HG03439 (cell line): Measurements from ENCODE around the gene SEL1L3.

Experiments
- ATAC-seq: cut with Tn5 transposase; IDR thresholded peaks from one replicate; pipeline ENCODE4 v1.9.1; 2021; ENCODE audit warnings: mild to moderate bottlenecking, moderate library complexity; ENCODE audit not compliant: unreplicated experiment

SEL1L3 gene

DNA sequence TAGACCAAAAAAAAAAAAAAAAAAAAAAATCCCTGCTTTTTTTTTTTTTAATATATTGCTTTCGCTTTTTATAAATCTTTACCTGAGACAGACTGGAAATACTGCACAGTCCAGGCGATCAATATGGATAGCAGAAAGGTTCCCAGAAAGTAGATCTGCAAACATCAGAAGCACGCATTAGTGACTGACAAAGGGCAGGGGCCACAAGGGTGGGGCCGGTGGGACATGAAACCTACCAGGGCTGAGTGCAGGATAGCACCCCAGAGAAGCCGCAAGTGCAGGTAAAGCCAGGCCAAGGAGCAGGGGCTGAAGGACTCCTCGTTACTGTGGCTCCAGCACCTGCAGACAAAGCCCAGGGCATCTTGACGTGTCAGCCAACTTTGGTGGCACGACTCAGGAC, 105.3 kb downstream of the SEL1L3 start:
- ATAC-seq, result no peak

DNA sequence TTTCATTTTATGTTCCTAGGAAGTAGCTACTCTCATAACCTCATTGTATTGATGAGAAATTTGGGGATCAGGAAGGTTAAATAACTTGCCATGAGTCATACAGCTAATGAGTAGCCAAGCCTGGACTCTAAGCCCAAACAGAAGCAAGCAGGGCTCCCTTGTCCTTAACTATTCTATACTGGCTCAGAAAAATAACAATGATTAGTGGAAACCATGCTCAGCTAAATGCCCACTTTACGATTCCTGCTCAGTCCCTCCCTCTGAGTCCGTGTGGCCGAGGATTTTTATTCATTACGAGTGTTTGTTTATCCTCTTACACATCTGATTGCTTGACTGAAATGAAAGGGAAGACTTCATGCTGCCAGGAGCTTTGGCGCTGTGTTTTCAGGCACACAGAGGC, 106.3 kb downstream of the SEL1L3 start:
- ATAC-seq, result no peak

DNA sequence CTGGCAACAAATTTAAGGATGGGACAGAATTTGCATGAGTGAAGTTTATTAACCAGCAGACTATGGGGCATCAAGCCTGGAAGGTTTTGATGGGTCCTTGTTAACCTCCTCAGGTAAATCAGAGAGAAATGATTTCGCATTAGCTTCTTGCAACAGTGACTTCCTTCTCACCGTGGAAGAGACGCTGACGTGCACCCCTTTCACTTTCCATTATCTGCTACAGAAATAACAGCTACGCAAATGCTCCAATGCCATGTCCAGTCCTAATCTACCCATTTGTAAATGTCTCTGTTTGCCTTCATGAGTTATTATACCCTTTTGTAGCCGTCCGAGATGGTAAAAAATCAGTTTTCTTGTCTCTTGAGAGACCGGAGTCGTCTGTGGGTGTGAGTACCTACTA, 106.9 kb downstream of the SEL1L3 start:
- peak; percentile 70 for ATAC-seq

DNA sequence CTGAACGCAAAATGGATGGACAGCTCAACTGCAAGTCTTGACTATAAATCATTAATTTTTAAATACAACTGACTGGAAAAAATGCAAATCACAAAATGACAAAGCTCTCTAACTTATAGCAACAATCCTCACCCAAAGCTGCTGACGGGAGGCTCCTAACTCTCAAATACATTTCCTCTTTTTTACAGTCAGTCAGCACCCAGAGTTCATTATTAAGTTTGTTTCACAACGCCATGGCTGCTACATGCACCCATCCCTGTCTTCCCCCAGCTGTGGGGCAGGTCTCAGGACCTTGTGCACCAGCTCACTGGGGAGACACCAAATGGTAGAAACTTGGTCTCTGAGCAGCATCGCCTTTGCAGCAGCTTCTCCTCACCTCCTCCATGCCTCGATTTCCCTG, 109.5 kb downstream of the SEL1L3 start:
- ATAC-seq, result no peak

DNA sequence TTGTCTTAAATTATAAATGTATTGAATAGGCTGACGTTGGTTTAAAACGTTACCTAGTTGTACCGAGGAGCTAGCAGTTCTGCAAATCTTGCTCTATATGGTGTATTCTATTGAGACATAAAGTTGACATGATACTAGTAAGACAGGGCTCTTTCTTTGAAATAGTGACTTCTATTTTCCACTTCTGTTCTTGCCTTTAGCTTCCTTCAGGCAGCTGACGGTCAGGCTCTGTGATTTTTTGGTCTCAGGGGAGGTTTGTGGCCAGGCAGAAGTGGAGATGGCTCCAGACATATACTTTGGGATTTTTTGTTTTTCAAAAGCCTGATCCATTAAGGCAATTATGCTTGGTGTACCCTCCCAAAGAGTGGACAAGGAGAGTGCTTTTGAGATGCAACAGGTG, 111.9 kb downstream of the SEL1L3 start:
- ATAC-seq, result no peak

DNA sequence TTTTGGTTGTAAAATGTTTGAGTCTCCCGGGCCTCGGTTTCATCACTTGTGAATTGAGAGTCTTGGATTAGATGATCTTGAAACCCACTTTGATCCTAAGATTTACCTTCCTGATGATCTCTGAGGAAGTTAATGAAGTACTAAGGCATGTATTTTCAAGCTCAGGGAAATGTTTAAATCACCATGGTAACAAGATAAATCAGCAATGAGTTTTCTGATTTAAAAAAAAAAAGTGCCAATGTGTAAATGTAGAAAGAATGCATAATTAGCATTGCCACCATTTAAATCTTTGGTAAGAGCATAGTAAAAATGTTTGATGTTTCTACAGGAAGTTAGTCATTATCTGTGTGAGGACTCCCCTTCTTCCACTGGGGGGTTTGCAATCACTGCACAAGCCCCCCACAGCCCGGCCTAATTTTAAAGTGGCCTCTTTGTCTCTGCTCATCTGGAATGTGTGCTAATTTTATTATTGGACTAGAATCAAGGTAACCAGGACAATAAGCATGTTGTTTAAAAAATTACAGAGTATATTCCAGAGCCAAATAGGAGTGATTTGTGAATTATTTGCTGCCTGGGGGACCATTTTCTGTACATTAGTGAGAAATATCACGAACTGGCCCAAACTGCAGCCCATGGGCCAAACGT, 113.5 kb downstream of the SEL1L3 start:
- ATAC-seq, result no peak

DNA sequence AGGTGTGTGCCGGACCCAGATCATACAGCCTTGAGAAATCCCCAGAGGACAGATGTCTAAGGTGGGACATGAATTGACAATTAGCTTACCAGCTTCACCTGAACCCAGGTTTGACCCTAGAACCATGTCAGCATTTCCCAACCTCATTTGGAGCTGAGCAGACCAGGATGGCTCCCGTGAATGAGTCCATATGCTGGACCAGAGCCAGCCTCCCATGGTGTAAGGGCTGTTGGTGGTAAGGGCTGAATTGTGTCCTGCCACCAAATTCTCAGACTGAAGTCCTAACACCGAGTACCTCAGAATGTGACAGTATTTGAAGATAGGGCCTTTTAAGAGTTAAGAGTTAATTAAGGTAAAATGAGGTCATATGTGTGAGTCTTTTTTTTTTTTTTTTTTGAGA, 118.8 kb downstream of the SEL1L3 start:
- no peak for ATAC-seq

DNA sequence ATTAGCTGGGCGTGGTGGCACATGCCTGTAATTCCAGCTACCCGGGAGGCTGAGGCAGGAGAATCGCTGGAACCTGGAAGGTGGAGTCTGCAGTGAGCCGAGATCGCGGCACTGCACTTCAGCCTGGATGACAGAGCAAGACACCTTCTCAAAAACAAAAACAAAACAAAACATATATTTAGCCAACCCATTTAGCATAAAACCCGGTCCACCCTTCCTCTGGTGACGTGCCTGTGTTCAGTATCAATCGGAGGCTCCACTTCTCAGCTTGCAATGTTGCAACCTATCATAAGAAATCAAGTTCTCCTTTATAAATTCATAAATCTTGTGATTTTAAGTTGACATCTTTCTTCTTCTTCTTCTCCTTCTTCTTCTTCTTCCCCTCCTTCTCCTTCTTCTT, 133.2 kb downstream of the SEL1L3 start:
- no peak for ATAC-seq

DNA sequence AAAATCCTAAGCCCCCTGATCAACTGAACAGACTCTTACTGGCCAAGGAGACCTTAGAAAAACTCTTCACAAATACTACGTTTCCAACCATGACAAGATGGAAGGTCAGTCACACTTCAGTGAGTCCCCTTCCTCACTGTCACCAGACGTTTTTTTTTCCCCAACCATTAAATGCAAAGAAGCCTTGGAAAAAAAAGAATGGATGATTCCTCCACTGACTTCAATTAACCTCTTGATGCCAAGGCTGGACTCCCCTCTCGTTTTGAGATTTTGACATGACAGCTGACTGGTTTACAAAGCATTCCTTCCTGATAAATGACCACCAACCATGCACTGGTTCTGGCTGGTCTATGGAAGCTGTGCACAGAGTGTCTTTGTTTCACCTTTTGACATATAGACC, 133.9 kb downstream of the SEL1L3 start:
- no peak for ATAC-seq

DNA sequence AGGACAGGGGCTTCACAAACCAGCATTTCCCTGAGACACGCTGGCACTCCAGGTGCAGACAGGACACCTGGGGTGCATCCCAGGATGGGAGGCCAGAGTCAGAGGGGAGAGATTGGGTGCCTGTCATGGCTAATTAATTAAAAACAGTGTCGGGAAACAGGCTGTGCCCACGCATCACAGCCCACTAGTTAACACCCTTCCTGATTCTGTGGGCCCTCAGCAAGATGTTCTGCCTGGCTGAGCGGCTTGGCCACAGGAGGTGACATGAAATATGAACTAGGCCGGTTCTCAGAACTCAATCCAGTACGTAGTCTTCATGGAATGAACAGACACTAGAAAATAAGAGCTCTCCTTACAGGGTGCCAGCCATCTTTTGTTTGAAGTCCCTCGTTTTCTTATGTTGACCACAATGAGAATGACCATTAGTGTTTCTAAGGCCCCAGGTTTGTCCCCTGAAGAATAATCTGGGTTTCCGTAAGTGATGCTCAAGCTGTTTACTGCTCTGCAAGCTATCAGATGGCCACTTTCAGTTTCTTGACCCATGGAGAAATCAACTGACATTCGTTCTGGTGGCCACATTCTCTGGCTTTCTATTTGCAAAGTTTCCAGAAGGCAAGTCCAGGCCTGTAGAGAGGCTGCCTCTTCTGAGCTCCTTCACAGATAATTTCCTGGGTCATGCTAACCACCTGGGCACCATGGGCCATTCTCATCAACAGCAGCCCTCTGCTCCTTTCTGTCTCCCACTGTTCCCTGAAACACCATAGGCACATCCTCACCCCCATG, 134.9 kb downstream of the SEL1L3 start:
- peak; percentile 77 for ATAC-seq

DNA sequence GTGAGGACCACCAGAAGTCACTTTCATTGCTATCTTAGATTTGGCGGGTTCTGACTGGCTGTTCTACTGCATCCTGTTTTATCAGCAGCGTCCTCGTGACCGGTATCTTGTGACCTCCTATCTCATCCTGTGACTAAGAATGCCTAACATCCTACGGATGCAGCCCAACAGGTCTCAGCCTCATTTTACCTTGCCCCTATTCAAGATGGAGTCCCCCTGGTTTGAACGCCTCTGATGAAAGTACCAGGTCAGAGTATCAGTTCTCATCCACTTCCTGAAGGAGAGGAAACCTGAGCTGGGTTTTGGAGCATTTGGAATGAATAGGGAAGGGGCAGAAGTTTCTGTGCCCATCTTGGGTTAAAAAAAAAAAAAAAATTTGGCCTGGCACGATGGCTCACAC, 136.9 kb downstream of the SEL1L3 start:
- no peak for ATAC-seq

DNA sequence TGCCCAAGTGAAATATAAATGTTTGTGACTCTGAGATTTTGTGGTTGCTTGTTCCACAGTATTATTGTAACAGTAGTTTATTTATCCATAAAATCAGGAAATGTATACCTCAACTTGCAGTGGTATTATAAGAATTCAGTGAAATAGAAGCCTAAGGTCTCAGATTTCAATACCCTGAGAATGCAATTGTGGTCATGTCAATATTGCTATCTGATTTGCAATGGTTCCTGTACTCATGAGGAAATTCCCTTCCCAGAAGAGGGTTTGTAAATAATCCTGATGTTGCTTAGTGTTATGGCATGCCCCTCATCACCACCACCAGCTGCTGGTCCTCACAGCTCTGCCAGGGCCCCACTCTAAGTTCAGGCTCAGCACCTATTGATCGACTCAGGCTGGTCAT, 139.4 kb downstream of the SEL1L3 start:
- no peak for ATAC-seq

DNA sequence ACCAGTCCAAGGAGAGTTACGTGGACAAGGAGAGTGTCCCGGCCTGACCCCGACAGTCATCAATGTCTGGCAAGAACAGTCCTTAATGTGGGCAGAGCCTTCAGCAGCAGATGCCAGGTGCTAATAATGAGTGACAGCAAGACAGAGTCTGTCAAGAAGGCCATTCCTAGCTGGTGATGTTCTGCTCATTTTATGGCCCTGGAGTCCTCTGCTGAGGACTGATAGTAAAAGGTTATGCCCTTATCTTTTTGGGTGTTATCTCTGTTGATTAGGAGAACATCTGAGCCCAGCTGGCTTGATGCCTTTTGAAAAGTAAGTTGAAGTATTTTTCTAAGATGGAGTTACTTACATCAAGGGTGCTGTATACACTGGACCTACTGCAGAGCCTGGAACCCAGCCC, 139.8 kb downstream of the SEL1L3 start:
- ATAC-seq, result no peak

DNA sequence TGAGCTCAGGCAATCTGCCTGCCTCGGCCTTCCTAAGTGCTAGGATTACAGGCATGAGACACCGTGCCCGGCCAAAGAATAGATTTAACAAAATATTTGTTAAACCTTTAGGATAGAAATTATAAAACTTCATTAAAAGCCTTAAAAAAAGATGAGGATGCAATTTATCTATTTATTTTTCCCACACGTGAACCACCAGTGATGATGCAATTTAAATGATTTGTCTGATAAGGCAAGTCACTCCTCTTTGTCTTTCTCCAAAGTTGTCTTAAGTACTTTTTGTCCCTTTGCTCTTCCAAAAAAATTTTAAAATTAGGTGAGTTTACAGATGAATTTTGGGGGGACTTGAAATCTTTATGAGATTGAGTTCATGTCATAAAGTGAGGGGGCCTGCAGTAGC, 149.0 kb downstream of the SEL1L3 start:
- no peak for ATAC-seq

DNA sequence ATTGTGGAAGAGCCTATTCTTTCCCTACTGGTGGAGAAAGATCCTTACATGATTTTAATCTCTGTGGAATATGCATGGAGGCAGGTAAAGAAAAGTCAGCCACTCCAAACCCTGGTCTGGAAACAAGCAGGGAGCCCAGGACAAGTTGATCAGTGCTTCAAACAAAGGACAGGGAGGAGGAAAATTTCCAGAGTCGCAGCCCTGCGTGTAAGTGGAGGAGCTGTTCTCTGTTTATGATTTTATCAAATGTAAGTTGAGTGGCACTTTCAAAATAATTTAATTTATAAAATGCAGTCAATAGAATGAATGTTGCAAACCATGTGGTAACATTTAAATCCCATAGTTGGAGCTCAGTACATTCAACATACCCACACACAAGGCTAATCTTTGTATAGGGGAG, 150.2 kb downstream of the SEL1L3 start:
- no peak for ATAC-seq

DNA sequence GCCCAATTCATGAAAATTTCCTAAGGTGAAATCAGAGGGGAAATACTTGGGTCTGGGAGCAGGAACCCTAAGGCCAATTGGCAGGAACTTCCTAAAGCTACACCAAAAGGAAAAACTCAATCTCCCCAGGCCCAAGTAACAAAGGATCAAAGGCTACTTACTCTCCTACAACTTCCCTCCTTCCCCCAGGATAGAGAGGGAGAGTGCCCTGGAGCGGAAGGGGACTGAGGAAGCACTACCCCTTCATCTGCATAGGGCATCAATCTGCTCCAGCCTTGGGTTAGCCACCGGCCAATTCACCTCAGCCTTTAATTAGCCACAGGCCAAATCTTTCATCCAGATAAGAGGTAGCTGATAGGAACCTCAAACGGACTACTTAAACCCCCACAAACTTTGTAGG, 152.2 kb downstream of the SEL1L3 start:
- ATAC-seq, result no peak

DNA sequence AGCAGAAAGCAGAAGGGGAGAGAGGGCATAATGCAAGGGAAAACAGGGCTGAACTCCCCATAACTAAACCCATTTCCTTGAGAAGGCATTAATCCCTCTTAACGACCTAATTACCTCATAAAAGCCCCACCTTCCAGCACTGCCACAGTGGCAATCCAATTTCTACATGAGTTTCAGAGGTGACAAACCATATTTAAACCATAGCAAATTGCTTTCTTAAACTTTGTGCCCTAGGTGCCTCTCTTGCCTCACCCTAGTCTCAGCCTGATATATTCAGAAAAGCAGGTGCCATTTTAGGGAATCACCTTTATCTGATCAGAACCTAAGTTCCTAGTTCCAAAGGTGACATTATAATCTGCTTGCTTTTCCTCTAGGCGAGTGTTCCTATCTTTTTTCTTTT, 158.3 kb downstream of the SEL1L3 start:
- ATAC-seq, result no peak

DNA sequence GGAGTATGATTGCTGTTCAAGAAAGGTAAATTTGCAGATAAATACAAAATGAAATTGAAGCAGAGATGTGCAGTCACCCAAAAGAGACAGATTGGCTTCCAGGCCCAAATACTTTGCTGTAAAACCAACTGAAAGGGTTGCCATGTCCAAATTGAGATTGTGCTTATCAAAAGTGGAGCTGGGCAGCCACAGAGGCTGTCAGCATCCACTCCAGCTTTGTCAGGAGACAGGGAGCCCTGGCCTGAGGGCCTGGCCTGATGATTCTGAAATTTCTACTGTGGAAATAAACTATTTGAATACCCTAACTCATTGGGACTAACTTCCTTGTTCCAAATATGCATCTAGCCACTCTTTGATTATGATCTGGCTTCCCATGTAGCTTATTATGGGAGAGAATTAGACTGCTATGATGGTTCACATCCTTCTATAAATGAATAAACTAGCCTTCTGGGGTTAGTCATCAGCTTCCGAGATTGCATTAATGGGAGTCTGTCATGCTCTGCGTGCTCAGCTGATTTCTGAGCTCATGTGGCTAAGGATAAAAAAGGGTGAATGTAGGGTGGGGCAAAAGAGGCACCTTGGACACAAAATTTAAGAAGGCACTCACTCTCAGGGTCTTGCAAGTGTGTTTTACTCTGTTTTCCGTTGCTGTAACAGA, 158.9 kb downstream of the SEL1L3 start:
- ATAC-seq, result no peak

DNA sequence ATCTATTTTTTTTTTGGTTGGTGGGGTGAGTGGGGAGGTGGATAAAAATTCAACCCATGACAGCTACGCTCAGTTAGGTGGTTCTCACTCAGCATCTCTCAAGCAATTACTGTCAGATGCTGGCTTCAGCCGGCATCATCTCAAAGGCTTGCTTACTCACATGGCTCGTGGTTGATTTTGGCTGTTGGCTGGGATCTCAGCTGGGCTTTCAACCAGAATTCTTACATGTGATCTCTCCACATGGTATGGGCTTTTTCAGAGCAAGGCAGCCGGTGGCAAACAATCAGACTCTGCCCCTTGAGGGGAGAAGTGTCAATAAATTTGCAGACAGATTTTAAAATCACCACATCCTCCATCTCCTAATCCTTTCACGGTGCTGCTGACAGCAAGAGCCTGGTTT, 159.9 kb downstream of the SEL1L3 start:
- no peak for ATAC-seq

DNA sequence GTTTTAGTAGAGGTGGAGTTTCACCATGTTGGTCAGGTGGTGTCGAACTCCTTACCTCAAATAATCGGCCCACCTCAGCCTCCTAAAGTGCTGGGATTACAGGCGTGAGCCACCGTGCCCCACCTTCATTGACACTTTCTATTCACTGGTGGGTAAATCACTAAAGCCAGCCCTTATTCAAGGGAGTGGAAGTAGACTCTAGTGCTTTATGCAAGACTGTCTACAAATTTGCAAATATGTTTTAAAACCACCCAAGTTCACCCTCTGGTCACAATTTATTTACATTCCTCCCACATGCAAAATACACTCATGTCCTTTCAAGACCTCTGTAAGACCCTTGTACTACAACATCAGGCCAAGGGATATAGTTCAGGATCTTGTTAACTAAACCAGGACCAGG, 162.1 kb downstream of the SEL1L3 start:
- no peak for ATAC-seq

DNA sequence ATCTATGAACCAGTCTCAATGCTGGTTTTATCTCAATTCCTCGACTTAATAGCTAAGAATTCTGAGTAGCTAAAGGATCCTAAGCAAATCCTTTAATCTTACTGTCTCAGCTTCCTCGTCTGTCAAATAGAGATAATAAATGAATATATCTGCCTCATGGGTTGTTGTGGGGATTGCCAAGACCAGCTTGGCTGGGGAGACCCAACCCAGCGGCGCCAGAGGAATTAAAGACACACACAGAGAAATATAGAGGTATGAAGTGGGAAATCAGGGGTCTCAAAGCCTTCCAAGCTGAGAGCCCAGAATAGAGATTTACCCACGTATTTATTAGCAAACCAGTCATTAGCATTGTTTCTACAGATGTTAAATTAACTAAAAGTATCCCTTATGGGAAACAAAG, 165.3 kb downstream of the SEL1L3 start:
- no peak for ATAC-seq
